Tibial nerve (tissue), 3 donors: ENCODE data around the gene ATP9B.

Experiments used
- CTCF ChIP-seq, 5 experiments: fragments of 200-600 bp in 3 of 5; fragments of 450-650 bp in 2 of 5; sonication (generic) in 3 of 5; IDR thresholded peaks; one replicate each; pipeline ENCODE4 v1.5.1; 2016 to 2019; ENCODE audit warnings: antibody characterized with exemption in 5 of 5, mild to moderate bottlenecking in 3 of 5, moderate library complexity in 2 of 5
- POLR2A ChIP-seq, 2 donors: fragments of 450-650 bp; IDR thresholded peaks; one replicate each; pipeline ENCODE4 v1.6.1; 2017; ENCODE audit warnings: antibody characterized with exemption in 2 of 2, mild to moderate bottlenecking in 2 of 2, moderate library complexity in 2 of 2

- TF ChIP-seq POLR2A (IDR thresholded peaks at IDR 0.05), result no peak
- no peak for TF ChIP-seq CTCF (IDR thresholded peaks at IDR 0.05)
Observed at GRCh38 chr18:79337620-79338019, 268.4 kb downstream of the ATP9B start.
